Common myeloid progenitor, CD34-positive (primary cell): ENCODE measurements around the gene GPR107.
A peak's percentile ranks its signal among the peaks of the same experiment; 100 is the strongest.

ENCODE experiments used
- CTCF ChIA-PET: fragments of 350-600 bp; sonication (Branson Sonifier 250); formaldehyde crosslinking; loops from one replicate; lab custom pipeline; 2021; ENCODE audit warnings: antibody characterized with exemption; lab: Charles Lee
- POLR2A ChIA-PET: fragments of 350-600 bp; sonication (Branson Sonifier 250); formaldehyde crosslinking; loops from one replicate; lab custom pipeline; 2021; ENCODE audit warnings: antibody characterized with exemption; lab: Charles Lee
- DNase-seq, 3 donors: peaks; one replicate each; pipeline versions ENCODE4 v3.0.0 to v3.0.0-alpha.2; 2013
- H3K27ac ChIP-seq, 2 experiments: 1 replicate in 1 of 2; 2 replicates in 1 of 2; pipeline ENCODE4 v1.7.0; 2013; ENCODE audit warnings: inconsistent platforms in 2 of 2, low read length in 2 of 2, mild to moderate bottlenecking in 2 of 2, low read depth in 1 of 2, moderate library complexity in 1 of 2; ENCODE audit not compliant: severe bottlenecking in 2 of 2, insufficient read depth in 1 of 2, poor library complexity in 1 of 2
- H3K27me3 ChIP-seq, 5 experiments: replicated peaks in 2 of 5; 1 replicate in 3 of 5; 2 replicates in 2 of 5; pipeline versions ENCODE4 v1.6.1 to v1.7.0; 2013; ENCODE audit warnings: low read length in 4 of 5, mild to moderate bottlenecking in 2 of 5, moderate library complexity in 2 of 5, inconsistent platforms in 1 of 5; ENCODE audit not compliant: insufficient read depth in 5 of 5, control insufficient read depth in 4 of 5
- H3K36me3 ChIP-seq, 4 experiments: 1 replicate in 2 of 4; 2 replicates in 2 of 4; pipeline versions ENCODE4 v1.6.1 to v1.7.0; 2013; ENCODE audit warnings: low read length in 3 of 4, control low read depth in 1 of 4, mild to moderate bottlenecking in 1 of 4; ENCODE audit not compliant: control insufficient read depth in 4 of 4, insufficient read depth in 4 of 4
- H3K4me1 ChIP-seq, 4 experiments: 1 replicate in 3 of 4; 2 replicates in 1 of 4; pipeline versions ENCODE4 v1.6.1 to v1.7.1; 2013; ENCODE audit warnings: low read length in 3 of 4, mild to moderate bottlenecking in 3 of 4, control low read depth in 1 of 4, inconsistent platforms in 1 of 4, moderate library complexity in 1 of 4; ENCODE audit not compliant: control insufficient read depth in 4 of 4, insufficient read depth in 4 of 4; ENCODE audit errors: control extremely low read depth in 1 of 4
- H3K4me3 ChIP-seq, 7 experiments: 1 replicate in 4 of 7; 2 replicates in 3 of 7; pipeline versions ENCODE4 v1.5.1 to v1.7.0; 2013; ENCODE audit warnings: mild to moderate bottlenecking in 7 of 7, low read length in 6 of 7, moderate library complexity in 6 of 7, inconsistent platforms in 2 of 7, low read depth in 2 of 7, control low read depth in 1 of 7; ENCODE audit not compliant: insufficient read depth in 4 of 7, control insufficient read depth in 1 of 7; ENCODE audit errors: extremely low read depth in 1 of 7
- H3K9me3 ChIP-seq, 5 experiments: 1 replicate in 4 of 5; 2 replicates in 1 of 5; pipeline versions ENCODE4 v1.6.1 to v1.7.1; 2013; ENCODE audit warnings: low read length in 4 of 5, mild to moderate bottlenecking in 2 of 5, inconsistent platforms in 1 of 5, low read depth in 1 of 5, moderate library complexity in 1 of 5; ENCODE audit not compliant: control insufficient read depth in 4 of 5, insufficient read depth in 2 of 5; ENCODE audit errors: control extremely low read depth in 1 of 5
- WGBS: methylation state at CpG from one replicate; pipeline ENCODE4 v1.1.5; 2013; ENCODE audit not compliant: insufficient coverage; 5-methylcytosine and 5-hydroxymethylcytosine counted together

Gene GPR107

DNA sequence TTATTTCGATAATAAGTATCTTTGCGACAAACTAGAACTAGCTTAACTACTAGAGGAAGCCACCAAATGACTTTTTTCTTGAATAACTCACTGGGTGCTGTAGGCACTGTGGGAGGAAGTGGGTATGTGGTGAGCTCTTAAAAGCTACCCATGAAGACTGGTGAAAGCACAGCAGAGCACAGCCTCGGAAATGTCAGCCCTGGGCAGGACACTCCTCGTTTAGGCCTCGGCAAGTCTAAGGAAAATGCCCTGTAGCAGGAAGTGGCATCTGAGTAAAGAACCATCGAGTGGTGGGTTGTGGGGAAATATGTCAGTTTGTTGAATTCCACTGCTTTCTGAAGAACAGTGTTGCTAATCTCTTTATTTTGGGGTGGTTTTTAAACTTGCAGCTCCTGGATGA, 74.5 kb downstream of the GPR107 start:
- peak; percentile 69 to 91 (median 89) for DNase-seq
- peak overlapping the region in 1 of 2 experiments; percentile 50 for H3K27ac ChIP-seq
- no peaks in the 10 kb centered on the region for H3K9me3 ChIP-seq
- H3K4me1 ChIP-seq: peaks cover 11 to 39% (median 25%) of the 10 kb centered on the region in 4 experiments
- POLR2A ChIA-PET: interaction anchor here (0.6 kb wide), 1 partner anchor 270 kb away, joined by 3 read pairs; no protein-coding TSS in a partner anchor
- CTCF ChIA-PET: interaction anchor here (0.6 to 2.7 kb wide), 4 partner anchors 11 to 310 kb away, joined by 3 to 17 read pairs (median 4); no protein-coding TSS in a partner anchor
- 0% methylated on average over 3 of the region's 6 CpGs for WGBS
- no peaks in the 10 kb centered on the region for H3K27me3 ChIP-seq
- peak overlapping the region in 3 of 7 experiments; percentile 38 to 49 (median 41) for H3K4me3 ChIP-seq
- H3K36me3 ChIP-seq: peaks cover 5 to 48% (median 30%) of the 10 kb centered on the region in 4 experiments

DNA sequence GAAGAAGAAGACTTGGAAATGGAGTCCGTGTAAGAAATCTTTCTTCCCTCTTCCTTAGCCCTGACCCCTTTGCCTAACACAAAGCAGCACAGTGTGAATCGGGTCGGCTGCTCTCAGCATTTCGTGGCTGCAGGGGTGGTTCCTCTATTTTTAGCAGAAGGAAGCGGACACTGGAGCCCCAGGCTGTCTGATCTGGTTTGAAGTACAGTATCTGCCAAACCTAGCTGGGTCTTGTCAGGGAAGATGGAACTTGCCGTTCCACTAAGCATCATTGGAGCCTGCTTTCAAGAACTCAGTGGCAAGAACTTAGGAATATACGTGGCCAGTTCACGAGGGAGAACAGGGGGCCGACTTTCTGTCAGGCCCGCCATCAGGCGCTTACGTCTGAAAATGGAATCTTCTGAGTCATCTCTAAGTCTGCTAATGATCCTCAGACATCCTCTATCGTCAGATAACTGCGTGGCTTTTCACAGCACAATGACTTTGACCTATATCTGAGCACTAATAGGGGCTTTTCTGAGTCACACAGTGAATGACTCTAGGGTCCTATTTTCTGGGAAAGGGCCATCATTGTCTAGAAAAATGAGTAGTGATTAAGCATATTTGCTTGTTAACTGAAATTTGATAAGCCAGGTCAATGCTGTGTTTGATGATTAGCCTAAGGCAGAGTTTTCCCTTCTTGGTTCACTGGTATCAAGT, 75.2 kb downstream of the GPR107 start:
- ChIA-PET POLR2A (interaction anchor here (0.6 kb wide), 1 partner anchor 270 kb away, joined by 3 read pairs; no protein-coding TSS in a partner anchor), CTCF (interaction anchor here (0.7 to 2.7 kb wide), 3 partner anchors 11 to 24 kb away, joined by 3 to 17 read pairs (median 4); no protein-coding TSS in a partner anchor)
- H3K36me3 ChIP-seq: peaks cover 5 to 48% (median 32%) of the 10 kb centered on the region in 4 experiments
- peak overlapping the region in 3 of 7 experiments; percentile 38 to 49 (median 41) for H3K4me3 ChIP-seq
- peaks cover 11 to 39% (median 25%) of the 10 kb centered on the region in 4 experiments for H3K4me1 ChIP-seq
- no peaks in the 10 kb centered on the region for H3K27me3 ChIP-seq
- H3K9me3 ChIP-seq: no peaks in the 10 kb centered on the region
- WGBS: 36% methylated on average over 12 of the region's 14 CpGs
- peak; percentile 47 to 87 (median 83) for DNase-seq
- H3K27ac ChIP-seq: peak overlapping the region in 1 of 2 experiments; percentile 50

DNA sequence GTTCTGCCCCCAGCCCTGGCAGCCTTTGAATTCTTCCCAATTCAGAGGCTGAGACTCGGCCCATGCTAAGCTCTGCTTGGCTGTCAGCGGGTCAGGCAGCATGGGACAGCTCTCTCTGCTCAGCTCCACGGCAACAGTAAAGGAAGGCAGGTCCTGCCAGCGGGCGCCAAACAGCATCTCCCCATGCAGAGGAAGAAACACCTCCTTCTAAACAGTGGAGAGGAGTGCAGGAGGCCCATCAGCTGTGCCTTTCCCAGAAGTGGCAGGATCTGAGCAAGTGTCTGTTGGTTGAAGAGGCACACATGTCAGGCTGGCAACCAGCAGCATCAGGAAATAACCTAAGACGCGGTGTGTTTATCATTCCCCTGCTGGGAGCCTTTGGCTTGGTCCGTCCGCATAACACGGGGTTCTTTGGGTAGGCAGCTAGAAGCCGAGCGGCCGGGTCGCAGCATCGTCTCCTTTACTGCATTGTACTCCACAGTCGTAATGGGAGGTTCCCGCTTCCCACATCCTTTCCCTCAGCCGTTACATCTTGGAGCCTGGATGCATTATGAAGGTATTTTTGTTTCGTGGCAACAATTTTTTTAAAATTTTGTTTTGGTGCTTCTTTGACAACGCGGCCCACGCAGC, 75.8 kb downstream of the GPR107 start:
- H3K27me3 ChIP-seq: no peaks in the 10 kb centered on the region
- DNase-seq: no peak
- no peak overlapping the region for H3K27ac ChIP-seq
- peaks cover 2 to 42% (median 33%) of the 10 kb centered on the region in 4 experiments for H3K36me3 ChIP-seq
- no peak overlapping the region for H3K4me3 ChIP-seq
- ChIA-PET POLR2A (interaction anchor here (0.7 kb wide), 1 partner anchor 14 kb away, joined by 3 read pairs; no protein-coding TSS in a partner anchor), CTCF (interaction anchor here (2.0 to 2.7 kb wide), 2 partner anchors 15 to 22 kb away, joined by 6 to 17 read pairs; no protein-coding TSS in a partner anchor)
- 96% methylated on average over 16 of the region's 22 CpGs for WGBS
- H3K9me3 ChIP-seq: no peaks in the 10 kb centered on the region
- H3K4me1 ChIP-seq: peaks cover 11 to 39% (median 25%) of the 10 kb centered on the region in 4 experiments

DNA sequence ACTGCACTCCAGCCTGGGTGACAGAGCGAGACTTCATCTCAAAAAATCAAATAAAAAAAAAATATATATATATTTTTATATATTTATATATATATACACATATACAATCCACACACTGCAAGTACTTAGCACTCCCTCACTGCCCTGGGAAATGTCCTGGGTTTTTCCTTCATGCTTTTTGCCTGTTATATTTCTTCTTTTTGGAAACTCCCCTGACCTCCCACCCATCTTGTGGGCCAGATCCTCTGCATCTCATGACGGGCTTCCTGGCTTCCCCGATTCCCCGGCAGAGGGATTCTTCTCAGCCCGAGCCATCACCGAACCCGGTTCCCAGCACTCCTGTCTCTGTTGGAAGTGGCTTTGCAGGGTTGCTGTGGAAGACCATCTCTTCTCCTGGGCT, 79.0 kb downstream of the GPR107 start:
- Histone ChIP-seq H3K27ac (no peak overlapping the region), H3K27me3 (no peaks in the 10 kb centered on the region), H3K4me1 (peaks cover 18 to 26% (median 23%) of the 10 kb centered on the region in 4 experiments), H3K9me3 (no peaks in the 10 kb centered on the region), H3K36me3 (peaks cover 15 to 52% (median 37%) of the 10 kb centered on the region in 4 experiments), H3K4me3 (no peak overlapping the region)
- POLR2A ChIA-PET: no interaction called here
- 100% methylated on average over 3 of the region's 7 CpGs for WGBS
- CTCF ChIA-PET: no interaction called here
- DNase-seq: no peak

DNA sequence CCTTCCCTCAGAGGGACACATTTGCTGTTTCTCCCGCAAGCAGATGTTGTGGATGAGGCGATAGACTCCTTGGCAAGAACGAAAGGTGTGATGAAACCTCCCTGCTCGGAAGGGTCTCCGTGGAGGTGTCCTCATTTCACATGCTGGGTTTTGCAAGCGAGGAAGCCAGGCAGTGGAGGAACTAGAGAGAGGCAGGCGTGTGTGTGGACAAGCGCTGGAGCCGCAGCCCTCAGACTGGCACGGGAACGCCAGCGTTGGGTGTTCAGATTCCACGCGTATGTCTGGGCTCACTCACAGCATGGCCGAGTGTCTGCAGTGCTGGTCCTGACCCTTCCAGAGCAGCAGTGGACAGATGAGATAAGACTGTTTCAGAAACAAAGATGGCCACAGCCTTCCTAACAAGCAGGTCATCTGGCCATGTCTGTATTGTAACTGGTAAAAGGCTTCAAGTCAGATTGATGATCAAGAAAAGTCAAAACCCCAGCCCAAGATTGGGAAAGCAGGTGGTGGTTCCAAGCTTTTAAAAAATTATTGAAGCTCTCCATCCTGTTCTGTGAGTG, 83.5 kb downstream of the GPR107 start:
- Histone ChIP-seq H3K36me3 (peaks cover 12 to 33% (median 21%) of the 10 kb centered on the region in 4 experiments), H3K4me1 (peaks cover 10 to 30% (median 14%) of the 10 kb centered on the region in 4 experiments), H3K27ac (no peak overlapping the region), H3K9me3 (no peaks in the 10 kb centered on the region), H3K4me3 (no peak overlapping the region), H3K27me3 (peaks cover 0 to 6% (median 0%) of the 10 kb centered on the region in 5 experiments)
- CTCF ChIA-PET: no interaction called here
- 98% methylated on average over 15 of the region's 15 CpGs for WGBS
- POLR2A ChIA-PET: no interaction called here
- no peak for DNase-seq

DNA sequence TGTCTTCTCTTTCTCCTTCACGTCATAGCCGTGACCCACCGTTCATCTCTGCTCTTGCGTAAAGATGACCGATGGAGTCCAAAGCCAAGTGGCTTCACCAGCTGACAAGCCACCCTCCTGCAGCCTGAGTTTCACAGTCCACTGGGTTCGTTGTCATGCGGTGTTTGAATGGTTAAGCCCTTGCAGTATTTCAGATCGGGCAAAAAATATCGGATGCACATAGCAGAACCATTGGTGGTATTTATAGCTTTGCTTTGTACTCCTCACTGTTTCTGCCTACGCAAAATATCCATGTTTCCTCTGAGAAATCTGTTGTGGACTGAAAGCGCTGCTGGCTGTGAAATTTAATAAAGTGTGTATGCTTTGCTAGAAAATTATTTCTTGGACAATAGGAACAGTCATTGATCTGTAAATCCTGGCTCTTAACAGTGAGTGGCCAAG, 84.0 kb downstream of the GPR107 start:
- Histone ChIP-seq H3K27ac (no peak overlapping the region), H3K4me3 (no peak overlapping the region), H3K36me3 (peaks cover 12 to 31% (median 20%) of the 10 kb centered on the region in 4 experiments), H3K27me3 (peaks cover 0 to 9% (median 0%) of the 10 kb centered on the region in 5 experiments), H3K9me3 (no peaks in the 10 kb centered on the region), H3K4me1 (peaks cover 10 to 30% (median 14%) of the 10 kb centered on the region in 4 experiments)
- POLR2A ChIA-PET: no interaction called here
- 95% methylated on average over 11 of the region's 11 CpGs for WGBS
- CTCF ChIA-PET: no interaction called here
- DNase-seq: no peak
